ENCODE data around the gene SLC20A1. TPM values are rescaled to one million over a fixed set of nuclear protein-coding genes. Genes with fewer than 3 reads are reported as not detected.

SLC20A1 gene
- total RNA-seq, 4 donors from 2014 or later = 9.4 to 173 (median 148) TPM

GRCh38 chr2:112644155-112644932, 1.4 kb upstream of the SLC20A1 start:
- Histone ChIP-seq H3K27me3 (no peaks in the 10 kb centered on the region), H3K9me3 (no peaks in the 10 kb centered on the region), H3K27ac (peak overlapping the region; percentile 99 to 100 (median 100)), H3K4me1 (peaks cover 6 to 67% (median 31%) of the 10 kb centered on the region in 4 donors), H3K36me3 (peaks cover 0 to 13% (median 6%) of the 10 kb centered on the region in 4 donors), H3K4me3 (peak overlapping the region; percentile 64 to 99 (median 93))
- 30 to 38% methylated on average over 8 to 11 of the region's 11 CpGs for WGBS, 2 donors (ENCODE audit: low coverage in 1 of 2)
- TF ChIP-seq POLR2A (IDR thresholded peaks at IDR 0.05) (no peak), EP300 (IDR thresholded peaks at IDR 0.05; ENCODE audit: low read depth) (peak; percentile 87), POLR2AphosphoS5 (IDR thresholded peaks at IDR 0.05) (peak in 2 of 3 donors; percentile 79 to 86), CTCF (IDR thresholded peaks at IDR 0.05) (peak in 1 of 5 experiments; percentile 9)
- in situ Hi-C loops (cut with MboI; ENCODE audit: low pct_ligation_motif_present in 1 of 4, low pct_unique_long_range_greater_than_20kb in 1 of 4, low sequenced_read_pairs in 3 of 4) = no loop called here
- peak; percentile 72 for DNase-seq
- intact Hi-C loops (cut with DNase I; ENCODE audit: low total_unique reads) = no loop called here

- H3K27me3 ChIP-seq = no peaks in the 10 kb centered on the region
- H3K4me1 ChIP-seq = peaks cover 6 to 72% (median 31%) of the 10 kb centered on the region in 4 donors
- no peak for TF ChIP-seq CTCF (IDR thresholded peaks at IDR 0.05)
- TF ChIP-seq POLR2AphosphoS5 (IDR thresholded peaks at IDR 0.05) = no peak
- TF ChIP-seq EP300 (IDR thresholded peaks at IDR 0.05; ENCODE audit: low read depth) = peak; percentile 8
- peak; percentile 36 for TF ChIP-seq POLR2A (IDR thresholded peaks at IDR 0.05)
- in situ Hi-C loops (cut with MboI; ENCODE audit: low pct_ligation_motif_present in 1 of 4, low pct_unique_long_range_greater_than_20kb in 1 of 4, low sequenced_read_pairs in 3 of 4) = no loop called here
- H3K4me3 ChIP-seq = peak overlapping the region; percentile 64 to 99 (median 93)
- intact Hi-C loops (cut with DNase I; ENCODE audit: low total_unique reads) = no loop called here
- H3K36me3 ChIP-seq = peaks cover 0 to 17% (median 8%) of the 10 kb centered on the region in 4 donors
- no peaks in the 10 kb centered on the region for H3K9me3 ChIP-seq
- 3 to 22% methylated on average over 3 to 11 of the region's 11 CpGs for WGBS, 2 donors (ENCODE audit: low coverage in 1 of 2)
- H3K27ac ChIP-seq = peak overlapping the region; percentile 99 to 100 (median 100)
- no peak for DNase-seq
These were observed 818 bp upstream of the SLC20A1 start for GRCh38 chr2:112644933-112645309.

GRCh38 chr2:112646102-112646719, 472 bp downstream of the SLC20A1 start:
- Histone ChIP-seq H3K27ac (peak overlapping the region; percentile 99 to 100 (median 100)), H3K4me3 (peak overlapping the region; percentile 86 to 99 (median 93)), H3K36me3 (peaks cover 0 to 27% (median 8%) of the 10 kb centered on the region in 4 donors), H3K9me3 (no peaks in the 10 kb centered on the region), H3K27me3 (no peaks in the 10 kb centered on the region), H3K4me1 (peaks cover 6 to 67% (median 31%) of the 10 kb centered on the region in 4 donors)
- WGBS, 2 donors (ENCODE audit: low coverage in 1 of 2) = 0% methylated on average over 4 to 55 of the region's 69 CpGs
- intact Hi-C loops (cut with DNase I; ENCODE audit: low total_unique reads) = no loop called here
- DNase-seq = no peak
- TF ChIP-seq EP300 (IDR thresholded peaks at IDR 0.05; ENCODE audit: low read depth) (no peak), POLR2AphosphoS5 (IDR thresholded peaks at IDR 0.05) (no peak), CTCF (IDR thresholded peaks at IDR 0.05) (no peak), POLR2A (IDR thresholded peaks at IDR 0.05) (no peak)
- in situ Hi-C loops (cut with MboI; ENCODE audit: low pct_ligation_motif_present in 1 of 4, low pct_unique_long_range_greater_than_20kb in 1 of 4, low sequenced_read_pairs in 3 of 4) = no loop called here
